ENCODE measurements around the gene ATP8A1.

ATP8A1 gene

GRCh38 chr4:42543126-42543525 is 113.8 kb downstream of the ATP8A1 start:
- Histone ChIP-seq H3K9me3 (ENCODE audit: insufficient read depth, low read length) (no peaks in the 10 kb centered on the region), H2AFZ (ENCODE audit: low read depth, low read length) (no peak overlapping the region)

GRCh38 chr4:42541647-42542046 is 115.3 kb downstream of the ATP8A1 start:
- Histone ChIP-seq H3K4me3 (ENCODE audit: low read length) (no peak overlapping the region), H3K4me1 (ENCODE audit: low read length) (no peaks in the 10 kb centered on the region), H3K4me2 (ENCODE audit: low read length) (no peak overlapping the region), H3K36me3 (replicated peaks; ENCODE audit: low read depth, low read length) (peaks cover 6% of the 10 kb centered on the region), H3K79me2 (ENCODE audit: low read length) (no peaks in the 10 kb centered on the region), H3K27ac (ENCODE audit: low read length) (no peak overlapping the region), H2AFZ (ENCODE audit: low read depth, low read length) (no peak overlapping the region), H3K9ac (ENCODE audit: low read length) (no peak overlapping the region), H3K9me3 (ENCODE audit: insufficient read depth, low read length) (no peaks in the 10 kb centered on the region), H3K27me3 (ENCODE audit: low read depth, low read length) (no peaks in the 10 kb centered on the region), H4K20me1 (ENCODE audit: insufficient read depth, low read length) (no peaks in the 10 kb centered on the region)
- no peak for TF ChIP-seq EZH2phosphoT487 (IDR thresholded peaks at IDR 0.05; ENCODE audit: low read depth)
- no peak for TF ChIP-seq CTCF (IDR thresholded peaks at IDR 0.05; ENCODE audit: low read depth, low read length)

More at GRCh38 chr4:42543126-42543525, 113.8 kb downstream of the ATP8A1 start:
- no peaks in the 10 kb centered on the region for H3K4me1 ChIP-seq (ENCODE audit: low read length)
- no peak overlapping the region for H3K4me2 ChIP-seq (ENCODE audit: low read length)
- peaks cover 9% of the 10 kb centered on the region for H3K36me3 ChIP-seq (replicated peaks; ENCODE audit: low read depth, low read length)
- H3K27me3 ChIP-seq (ENCODE audit: low read depth, low read length) = no peaks in the 10 kb centered on the region
- no peak overlapping the region for H3K4me3 ChIP-seq (ENCODE audit: low read length)
- TF ChIP-seq CTCF (IDR thresholded peaks at IDR 0.05; ENCODE audit: low read depth, low read length) = no peak
- no peak for TF ChIP-seq EZH2phosphoT487 (IDR thresholded peaks at IDR 0.05; ENCODE audit: low read depth)
- no peak overlapping the region for H3K9ac ChIP-seq (ENCODE audit: low read length)
- no peak overlapping the region for H3K27ac ChIP-seq (ENCODE audit: low read length)
- no peaks in the 10 kb centered on the region for H3K79me2 ChIP-seq (ENCODE audit: low read length)
- no peaks in the 10 kb centered on the region for H4K20me1 ChIP-seq (ENCODE audit: insufficient read depth, low read length)

GRCh38 chr4:42533042-42533441 is 123.9 kb downstream of the ATP8A1 start:
- Histone ChIP-seq H3K27ac (ENCODE audit: low read length) (no peak overlapping the region), H3K27me3 (ENCODE audit: low read depth, low read length) (no peaks in the 10 kb centered on the region), H3K79me2 (ENCODE audit: low read length) (no peaks in the 10 kb centered on the region), H3K4me2 (ENCODE audit: low read length) (no peak overlapping the region), H4K20me1 (ENCODE audit: insufficient read depth, low read length) (no peaks in the 10 kb centered on the region), H3K4me3 (ENCODE audit: low read length) (no peak overlapping the region), H3K9me3 (ENCODE audit: insufficient read depth, low read length) (no peaks in the 10 kb centered on the region), H3K36me3 (replicated peaks; ENCODE audit: low read depth, low read length) (no peaks in the 10 kb centered on the region), H3K4me1 (ENCODE audit: low read length) (no peaks in the 10 kb centered on the region), H2AFZ (ENCODE audit: low read depth, low read length) (no peak overlapping the region), H3K9ac (ENCODE audit: low read length) (no peak overlapping the region)
- TF ChIP-seq EZH2phosphoT487 (IDR thresholded peaks at IDR 0.05; ENCODE audit: low read depth) (no peak), CTCF (IDR thresholded peaks at IDR 0.05; ENCODE audit: low read depth, low read length) (no peak)

DNA sequence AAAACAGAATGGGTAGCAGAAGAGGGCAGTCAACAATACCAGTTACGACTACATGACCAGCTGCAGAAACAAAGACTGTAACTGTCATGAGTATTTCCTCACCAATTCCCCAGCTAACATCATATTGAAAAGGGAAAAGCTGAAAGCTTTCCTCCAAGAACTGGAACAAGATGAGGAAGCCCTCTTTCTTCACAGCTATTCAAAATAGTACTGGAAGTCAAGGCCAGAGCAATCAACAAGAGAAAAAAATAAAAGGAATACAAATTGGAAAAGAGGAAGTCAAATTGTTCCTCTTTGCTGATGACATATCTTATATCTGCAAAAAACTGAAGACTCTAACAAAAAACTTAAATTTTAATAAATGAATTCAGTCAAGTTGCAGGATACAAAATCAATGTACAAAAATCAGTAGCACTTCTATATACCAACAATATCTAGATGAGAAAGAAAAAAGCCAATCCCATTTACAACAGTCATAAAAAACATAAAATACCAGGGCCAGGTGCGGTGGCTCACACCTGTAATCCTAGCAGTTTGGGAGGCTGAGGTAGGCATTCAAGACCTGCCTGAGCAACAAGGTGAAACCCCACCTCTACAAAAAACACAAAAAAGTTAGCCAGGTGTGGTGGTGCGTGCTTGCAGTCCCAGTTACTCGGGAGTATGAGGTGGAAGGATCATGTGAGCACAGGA is 125.4 kb downstream of the ATP8A1 start:
- no peaks in the 10 kb centered on the region for H3K79me2 ChIP-seq (ENCODE audit: low read length)
- H2AFZ ChIP-seq (ENCODE audit: low read depth, low read length) = no peak overlapping the region
- H3K9me3 ChIP-seq (ENCODE audit: insufficient read depth, low read length) = no peaks in the 10 kb centered on the region
- no peak overlapping the region for H3K4me3 ChIP-seq (ENCODE audit: low read length)
- TF ChIP-seq CTCF (IDR thresholded peaks at IDR 0.05; ENCODE audit: low read depth, low read length) (no peak), EZH2phosphoT487 (IDR thresholded peaks at IDR 0.05; ENCODE audit: low read depth) (no peak)
- H3K4me2 ChIP-seq (ENCODE audit: low read length) = no peak overlapping the region
- no peaks in the 10 kb centered on the region for H3K4me1 ChIP-seq (ENCODE audit: low read length)
- H3K9ac ChIP-seq (ENCODE audit: low read length) = no peak overlapping the region
- no peaks in the 10 kb centered on the region for H3K36me3 ChIP-seq (replicated peaks; ENCODE audit: low read depth, low read length)
- no peaks in the 10 kb centered on the region for H3K27me3 ChIP-seq (ENCODE audit: low read depth, low read length)
- H3K27ac ChIP-seq (ENCODE audit: low read length) = no peak overlapping the region
- H4K20me1 ChIP-seq (ENCODE audit: insufficient read depth, low read length) = no peaks in the 10 kb centered on the region

All from OCI-LY3 (cell line).